Measurements from ENCODE around the gene MEGF11. TPM values are rescaled to one million over a fixed set of nuclear protein-coding genes. Genes with fewer than 3 reads are reported as not detected.

MEGF11 gene
- total and polyA plus RNA-seq, 7 donors = 0.04 to 0.05 TPM; not detected in 5

GRCh38 chr15:65971741-65971995, 281.9 kb downstream of the MEGF11 start:
- Histone ChIP-seq H3K9me3 (no peaks in the 10 kb centered on the region), H3K27ac (no peak overlapping the region), H3K27me3 (ENCODE audit: insufficient read depth in 3 of 3, low read length in 2 of 3) (peaks cover 0 to 42% (median 4%) of the 10 kb centered on the region in 3 donors), H3K4me3 (no peak overlapping the region), H3K36me3 (ENCODE audit: insufficient read depth in 1 of 2, low read depth in 1 of 2) (no peaks in the 10 kb centered on the region), H3K4me1 (no peaks in the 10 kb centered on the region)
- no peak for TF ChIP-seq CTCF (IDR thresholded peaks at IDR 0.05)
- intact Hi-C loops (cut with DNase I) = no loop called here
- no peak for ATAC-seq
- DNase-seq = no peak

- WGBS, 3 donors = 69 to 77% (median 75%) methylated on average over 8 of the region's 8 CpGs
- intact Hi-C loops (cut with DNase I) = no loop called here
Measured at GRCh38 chr15:65970937-65971740, 282.4 kb downstream of the MEGF11 start.

GRCh38 chr15:65969865-65970816, 283.4 kb downstream of the MEGF11 start:
- 47 to 58% (median 48%) methylated on average over 7 of the region's 7 CpGs for WGBS, 3 donors
- Histone ChIP-seq H3K27me3 (ENCODE audit: insufficient read depth in 3 of 3, low read length in 2 of 3) (peaks cover under 1 to 44% (median 4%) of the 10 kb centered on the region in 3 donors), H3K9me3 (no peaks in the 10 kb centered on the region), H3K27ac (no peak overlapping the region), H3K36me3 (ENCODE audit: insufficient read depth in 1 of 2, low read depth in 1 of 2) (no peaks in the 10 kb centered on the region), H3K4me1 (no peaks in the 10 kb centered on the region), H3K4me3 (no peak overlapping the region)
- intact Hi-C loops (cut with DNase I) = no loop called here
- no peak for TF ChIP-seq CTCF (IDR thresholded peaks at IDR 0.05)
- no peak for DNase-seq
- no peak for ATAC-seq

More at GRCh38 chr15:65970937-65971740, 282.4 kb downstream of the MEGF11 start:
- no peak for TF ChIP-seq CTCF (IDR thresholded peaks at IDR 0.05)
- no peaks in the 10 kb centered on the region for H3K9me3 ChIP-seq
- ATAC-seq (no peak), DNase-seq (no peak)
- H3K36me3 ChIP-seq (ENCODE audit: insufficient read depth in 1 of 2, low read depth in 1 of 2) = no peaks in the 10 kb centered on the region
- no peaks in the 10 kb centered on the region for H3K4me1 ChIP-seq
- peaks cover 0 to 42% (median 4%) of the 10 kb centered on the region in 3 donors for H3K27me3 ChIP-seq (ENCODE audit: insufficient read depth in 3 of 3, low read length in 2 of 3)
- no peak overlapping the region for H3K27ac ChIP-seq
- no peak overlapping the region for H3K4me3 ChIP-seq

- intact Hi-C loops (cut with DNase I) = no loop called here
- H3K27me3 ChIP-seq (ENCODE audit: insufficient read depth in 3 of 3, low read length in 2 of 3) = peaks cover 4 to 49% (median 10%) of the 10 kb centered on the region in 3 donors
- 86 to 90% (median 89%) methylated on average over 5 of the region's 5 CpGs for WGBS, 3 donors
- no peak overlapping the region for H3K27ac ChIP-seq
- ATAC-seq (no peak), DNase-seq (no peak)
- no peaks in the 10 kb centered on the region for H3K36me3 ChIP-seq (ENCODE audit: insufficient read depth in 1 of 2, low read depth in 1 of 2)
- no peak overlapping the region for H3K4me3 ChIP-seq
- H3K4me1 ChIP-seq = no peaks in the 10 kb centered on the region
- no peaks in the 10 kb centered on the region for H3K9me3 ChIP-seq
- TF ChIP-seq CTCF (IDR thresholded peaks at IDR 0.05) = no peak
Measured at GRCh38 chr15:65968511-65968910, 285.0 kb downstream of the MEGF11 start.
